ENCODE measurements around the gene IRX1.

Gene IRX1

DNA sequence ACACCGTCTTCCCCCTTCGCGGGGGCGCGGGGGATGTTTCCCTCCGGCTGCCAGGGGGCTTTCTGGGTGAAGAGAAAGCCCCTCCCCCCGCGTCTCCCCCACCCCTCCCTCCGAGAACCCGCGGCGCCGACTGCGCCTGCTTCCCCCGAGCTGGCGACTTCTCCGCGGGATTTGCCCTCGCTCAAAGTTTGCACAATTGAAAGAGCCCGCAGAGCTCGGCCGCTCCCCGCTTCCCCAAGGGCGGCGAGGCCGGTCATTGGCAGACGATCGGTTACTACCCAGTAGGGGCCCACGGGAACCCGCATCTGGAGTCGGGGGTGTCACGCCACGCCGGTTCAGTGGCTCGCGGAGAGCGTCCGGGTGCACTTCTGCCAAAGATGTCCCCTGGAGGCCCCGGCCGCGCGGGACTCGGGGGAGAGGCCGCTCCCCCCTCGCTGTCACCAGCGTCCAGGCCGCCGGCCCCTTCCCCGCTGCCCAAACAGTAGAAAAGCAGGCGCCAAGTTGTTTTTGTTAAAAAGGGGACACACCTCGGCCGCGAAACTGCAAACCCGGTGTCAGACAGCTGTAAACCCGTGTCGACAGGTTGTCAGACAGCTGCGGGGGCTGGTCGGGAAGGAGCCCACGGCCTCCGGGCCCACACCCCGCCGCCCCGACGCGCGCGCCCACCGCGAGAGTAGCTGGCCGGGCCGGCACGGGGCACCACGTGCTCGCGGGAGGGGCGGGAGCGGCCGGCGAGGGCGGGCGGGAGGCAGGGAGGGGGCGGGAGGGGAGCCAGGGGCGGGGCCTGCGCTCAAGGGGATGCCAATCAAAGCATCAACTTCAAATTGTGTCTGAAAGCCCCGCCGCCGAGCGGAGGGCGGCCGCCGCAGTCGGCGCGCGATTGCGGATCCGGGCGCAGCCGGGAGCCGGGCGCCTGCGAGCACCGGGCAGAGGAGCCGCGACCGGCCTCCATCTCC, at the start of gene IRX1:
Gene IRX1, plus strand, starts transcription at position 827 of the 956 bp plus-strand sequence. CDS start 274 bp downstream, outside the sequence.
- DNase-seq (ENCODE audit: low spot score): peak; percentile 98

DNA sequence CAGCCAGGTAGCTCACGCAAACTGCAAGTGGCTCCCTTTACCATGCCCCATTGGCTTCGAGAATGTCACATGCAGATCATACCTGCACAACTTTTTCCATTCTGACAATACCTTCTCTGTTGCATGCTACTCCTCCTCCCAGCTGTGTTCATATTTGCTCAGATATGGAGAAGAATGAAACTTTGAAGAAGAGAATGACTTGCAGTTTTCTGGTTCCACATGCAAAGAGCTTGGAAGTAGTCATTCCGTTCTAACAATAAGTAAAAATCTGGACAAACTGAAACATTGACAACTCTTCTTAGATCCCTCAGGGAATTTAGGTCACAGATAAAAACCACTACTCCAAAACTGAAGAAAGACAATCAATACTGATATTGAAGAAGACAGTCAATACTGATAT, 49.6 kb upstream of the IRX1 start:
- DNase-seq (ENCODE audit: low spot score): no peak

DNA sequence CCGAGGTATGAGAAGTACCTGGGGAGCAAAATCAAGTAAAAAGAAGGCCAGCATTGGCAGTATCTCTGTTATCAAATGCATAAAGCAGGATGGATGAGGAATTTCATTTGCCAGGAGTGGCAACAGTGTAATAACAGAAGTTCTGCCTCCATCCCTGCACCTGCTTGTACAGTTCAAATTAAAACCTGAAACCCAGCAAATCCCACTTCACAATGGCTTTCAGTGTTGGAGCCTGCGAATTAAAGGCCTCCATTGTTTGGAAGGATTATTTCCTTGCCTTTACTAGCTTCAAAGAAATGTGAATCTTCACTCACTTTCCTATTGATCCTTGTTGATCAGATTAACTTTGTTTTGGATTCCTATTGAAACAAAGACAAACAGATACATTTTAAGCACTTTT, 31.5 kb upstream of the IRX1 start:
- no peak for DNase-seq (ENCODE audit: low spot score)

GRCh38 chr5:3564827-3565518, 30.7 kb upstream of the IRX1 start:
- no peak for DNase-seq (ENCODE audit: low spot score)

DNA sequence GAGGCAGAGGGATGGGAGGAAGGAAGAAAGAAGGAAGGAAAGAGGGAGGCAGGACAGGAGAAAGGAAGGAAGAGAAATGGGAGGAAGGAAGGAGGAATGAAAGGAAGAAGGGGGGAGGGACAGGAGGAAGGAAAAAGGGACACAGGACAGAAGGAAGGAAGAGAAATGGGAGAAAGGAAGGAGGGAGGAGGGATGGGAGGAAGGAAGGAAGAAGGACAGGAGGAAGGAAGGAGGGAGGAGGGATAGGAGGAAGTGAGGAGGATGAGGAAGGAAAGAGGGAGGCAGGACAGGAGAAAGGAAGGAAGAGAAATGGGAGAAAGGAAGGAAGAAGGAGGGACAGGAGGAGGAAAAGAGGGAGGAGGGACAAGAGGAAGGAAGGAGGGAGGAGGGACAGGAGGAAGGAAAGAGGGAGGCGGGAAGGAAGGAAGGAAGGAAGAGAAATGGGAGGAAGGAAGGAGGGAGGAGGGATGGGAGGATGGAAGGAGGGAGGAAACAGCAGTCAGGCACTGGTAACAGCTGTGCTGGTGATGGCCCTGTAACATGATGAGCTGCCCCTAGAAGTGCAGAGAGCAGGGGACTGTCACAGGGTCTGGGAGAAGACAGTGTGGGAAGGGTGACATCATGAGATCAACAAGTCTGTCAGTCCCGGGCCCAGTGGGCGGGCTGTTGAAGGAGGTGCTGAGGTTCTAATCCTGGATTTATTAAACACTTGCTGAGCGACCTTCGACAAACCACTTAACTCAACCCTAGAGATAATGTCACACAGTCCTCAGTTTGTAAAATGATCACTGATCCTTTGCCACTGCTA, 10.7 kb upstream of the IRX1 start:
- DNase-seq (ENCODE audit: low spot score): no peak

- DNase-seq (ENCODE audit: low spot score): no peak
Observed at GRCh38 chr5:3590161-3590966, 5.3 kb upstream of the IRX1 start.

DNA sequence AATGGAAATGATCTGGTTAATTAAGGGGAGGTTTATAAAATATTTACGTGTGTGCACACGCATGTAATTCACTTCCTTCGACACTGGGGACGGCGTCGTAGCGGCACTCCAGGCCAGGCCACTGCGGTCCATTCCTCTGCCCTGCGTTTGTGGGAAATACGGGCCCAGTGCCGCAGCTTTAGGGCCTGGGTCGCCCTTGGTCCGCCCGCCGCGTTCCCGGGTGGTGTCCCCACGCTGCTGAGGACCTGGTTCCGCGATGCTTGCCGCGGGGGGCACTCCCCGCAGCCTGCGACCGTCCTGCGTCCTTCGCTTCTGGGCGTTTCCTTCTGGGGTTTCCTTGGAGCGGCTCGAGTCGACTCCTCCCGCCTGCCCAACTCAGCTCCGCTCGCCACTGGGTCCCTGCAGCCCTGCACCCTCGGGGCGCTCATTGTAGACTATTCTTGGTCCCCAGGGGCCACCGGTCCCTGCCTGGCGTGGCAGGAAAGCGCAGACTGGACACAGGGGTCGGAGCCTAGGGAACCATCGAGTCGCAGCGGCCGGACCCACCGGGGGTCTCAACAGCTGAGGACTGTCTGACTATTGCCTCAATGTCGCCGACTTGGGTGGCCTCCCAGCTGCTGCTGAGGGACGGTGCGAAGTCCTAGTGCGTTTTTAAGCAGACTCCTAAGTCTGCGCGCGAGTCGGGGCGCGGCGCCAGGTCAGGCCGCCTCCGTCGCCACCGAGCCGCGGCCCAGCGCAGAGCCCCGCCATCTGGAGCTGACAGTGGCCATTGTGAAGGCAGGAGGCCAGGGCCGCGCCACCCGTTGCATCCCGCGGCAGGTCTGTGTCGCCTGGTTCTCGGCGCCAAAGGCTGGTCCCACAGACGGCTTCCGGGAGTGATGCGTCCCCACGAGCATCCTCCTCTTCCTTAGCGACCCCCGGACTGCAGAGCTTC, 4.4 kb upstream of the IRX1 start:
- peak; percentile 61 for DNase-seq (ENCODE audit: low spot score)

DNA sequence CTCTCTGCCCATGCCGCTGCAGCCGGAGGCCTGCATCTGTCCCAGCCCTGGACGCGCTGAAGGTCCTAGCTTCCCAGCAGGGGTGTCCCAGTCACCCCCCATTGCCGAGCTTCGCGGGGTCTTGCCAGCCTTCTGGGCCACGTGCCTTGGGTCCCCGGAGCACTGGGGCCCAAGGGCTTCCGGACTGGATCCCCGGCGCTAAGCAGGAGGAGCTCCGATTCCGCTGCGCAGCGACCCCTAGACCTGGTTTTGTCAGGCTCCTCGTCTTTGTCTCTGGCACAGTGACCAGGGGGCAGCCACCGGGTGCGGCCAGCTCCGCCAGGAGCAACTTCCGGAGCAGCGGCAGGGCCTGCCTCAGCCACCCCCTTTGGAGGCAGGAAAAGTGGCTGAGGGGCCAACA, 3.3 kb upstream of the IRX1 start:
- no peak for DNase-seq (ENCODE audit: low spot score)

DNA sequence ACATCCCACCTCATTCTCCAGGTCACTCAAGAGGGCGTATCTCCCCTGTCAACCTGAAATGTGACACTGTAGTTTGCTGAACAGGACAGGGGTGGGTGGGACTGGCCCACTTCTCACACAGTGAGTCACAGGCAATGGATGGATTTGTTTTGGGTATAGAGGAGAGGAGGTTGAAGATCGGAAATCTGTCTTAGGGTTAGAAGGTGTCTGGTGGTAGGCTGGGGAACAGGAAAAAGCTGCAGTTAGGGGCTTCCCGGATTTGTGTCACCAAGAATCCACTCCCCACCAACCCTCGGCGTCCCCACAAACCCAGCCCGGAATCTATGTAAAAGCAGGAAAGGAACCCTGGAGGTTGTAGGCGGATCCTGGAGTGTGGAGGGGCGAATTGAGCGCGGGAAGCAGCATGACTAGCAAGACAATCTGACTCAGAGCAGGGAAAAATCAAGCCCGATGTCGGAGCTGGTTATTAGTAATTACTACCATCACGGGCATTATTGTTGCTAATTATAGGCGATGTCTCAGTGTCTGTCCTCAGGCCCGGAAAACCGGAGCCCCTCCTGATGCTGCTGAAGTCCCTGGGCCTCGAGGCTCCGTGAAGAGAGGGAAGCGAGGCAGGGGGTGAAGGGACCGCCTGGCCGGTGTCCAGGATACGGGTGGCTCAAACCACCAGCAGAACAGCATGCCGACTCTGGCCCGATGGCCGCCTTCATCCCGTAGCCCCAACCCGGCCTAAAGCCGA, 1.7 kb upstream of the IRX1 start:
- peak; percentile 55 for DNase-seq (ENCODE audit: low spot score)

DNA sequence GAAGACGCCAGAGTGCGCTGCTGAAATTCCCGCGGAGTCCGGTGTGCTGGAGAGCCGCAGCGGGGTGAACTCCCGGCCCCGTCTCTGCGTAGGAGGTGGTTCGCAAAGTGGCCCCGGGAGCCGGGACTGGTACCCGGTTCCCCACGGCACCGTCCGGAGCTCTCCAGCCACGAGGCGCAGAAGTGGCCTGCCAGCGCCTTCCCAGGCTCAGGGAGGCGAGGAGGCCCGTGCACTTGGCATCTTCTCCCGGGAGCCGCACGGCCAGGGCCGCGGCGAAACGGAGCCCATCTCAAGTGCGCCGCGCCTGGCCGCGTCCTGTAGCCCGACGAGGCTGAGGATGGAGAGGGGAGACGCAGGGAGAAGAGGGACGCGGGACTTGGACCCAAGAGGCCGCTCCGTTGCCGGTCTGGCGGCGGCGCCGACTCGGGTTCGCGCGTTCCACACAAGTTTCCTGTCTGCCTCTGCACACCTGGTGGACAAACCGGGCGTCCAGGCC, 1.1 kb upstream of the IRX1 start:
- DNase-seq (ENCODE audit: low spot score): peak; percentile 80

DNA sequence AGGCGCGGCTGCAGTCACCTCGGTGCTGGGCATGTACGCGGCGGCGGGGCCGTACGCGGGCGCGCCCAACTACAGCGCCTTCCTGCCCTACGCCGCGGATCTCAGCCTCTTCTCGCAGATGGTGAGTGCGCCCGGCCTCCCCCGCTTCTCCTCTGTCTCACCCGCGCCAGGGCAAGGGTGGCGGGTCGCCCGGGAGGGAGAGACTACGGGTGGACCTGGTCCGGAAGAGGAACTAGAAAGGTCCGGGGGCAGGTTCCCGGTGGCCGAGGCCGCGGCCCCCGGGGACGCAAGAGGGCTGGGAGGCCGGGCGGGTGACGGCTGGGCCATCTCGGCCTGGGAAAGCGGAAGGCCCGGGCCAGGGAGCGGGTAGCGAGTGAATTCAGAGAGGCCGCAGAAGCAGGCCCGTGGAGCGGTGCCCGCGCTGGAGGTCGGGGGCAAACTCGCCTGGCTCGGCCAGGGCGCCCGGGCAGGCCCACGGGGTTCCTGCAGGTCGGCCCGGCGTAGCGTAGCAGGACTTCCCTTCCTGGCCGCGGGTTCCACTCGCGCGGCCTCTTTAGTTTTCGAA, 711 bp downstream of the IRX1 start:
- DNase-seq (ENCODE audit: low spot score): peak; percentile 70

- DNase-seq (ENCODE audit: low spot score): no peak
Observed at GRCh38 chr5:3596857-3597166, 1.2 kb downstream of the IRX1 start.

DNA sequence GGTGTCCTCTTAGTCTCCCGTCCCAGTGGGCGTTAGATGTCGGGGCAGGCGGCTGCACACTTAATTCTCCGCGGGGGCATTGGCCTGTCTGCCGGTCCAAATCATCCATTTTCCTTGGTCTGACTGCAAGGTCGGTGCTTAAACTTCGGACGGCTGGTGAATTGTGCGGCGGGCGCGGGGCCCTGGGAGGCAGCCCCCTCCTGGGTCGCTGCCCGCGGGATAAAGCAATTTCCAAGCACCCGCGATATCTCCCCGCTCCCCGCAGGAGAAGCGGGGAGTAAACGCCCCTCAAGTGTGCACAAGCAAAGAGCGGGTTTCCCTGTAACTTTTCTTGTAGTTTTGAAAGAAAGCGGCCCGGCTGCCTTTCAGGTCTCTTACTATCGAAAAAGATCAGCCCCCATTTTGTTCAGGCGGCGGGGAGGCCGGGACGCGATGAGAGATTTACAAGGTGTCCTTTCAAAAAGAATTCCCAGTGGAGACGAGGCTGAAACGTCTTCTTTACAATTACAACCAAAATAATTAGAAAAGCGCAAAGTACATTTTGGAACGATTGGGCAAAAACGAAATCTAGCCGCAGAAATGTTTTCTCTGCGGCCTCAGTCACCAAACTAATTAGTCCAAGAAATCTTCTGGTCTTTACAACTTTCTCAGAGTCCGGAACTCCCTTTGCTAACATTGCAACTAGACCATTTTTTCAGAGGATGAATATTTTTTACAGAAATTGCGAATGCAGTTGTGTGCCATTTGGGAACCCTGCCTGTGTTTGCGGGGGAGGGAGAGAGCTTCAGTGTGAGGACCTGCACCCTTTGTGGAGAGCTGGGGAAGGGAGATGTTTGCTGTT, 1.8 kb downstream of the IRX1 start:
- peak; percentile 43 for DNase-seq (ENCODE audit: low spot score)

GRCh38 chr5:3598207-3598606, 2.6 kb downstream of the IRX1 start:
- peak; percentile 52 for DNase-seq (ENCODE audit: low spot score)

- peak; percentile 46 for DNase-seq (ENCODE audit: low spot score)
Observed at GRCh38 chr5:3598769-3599211, 3.2 kb downstream of the IRX1 start.

DNA sequence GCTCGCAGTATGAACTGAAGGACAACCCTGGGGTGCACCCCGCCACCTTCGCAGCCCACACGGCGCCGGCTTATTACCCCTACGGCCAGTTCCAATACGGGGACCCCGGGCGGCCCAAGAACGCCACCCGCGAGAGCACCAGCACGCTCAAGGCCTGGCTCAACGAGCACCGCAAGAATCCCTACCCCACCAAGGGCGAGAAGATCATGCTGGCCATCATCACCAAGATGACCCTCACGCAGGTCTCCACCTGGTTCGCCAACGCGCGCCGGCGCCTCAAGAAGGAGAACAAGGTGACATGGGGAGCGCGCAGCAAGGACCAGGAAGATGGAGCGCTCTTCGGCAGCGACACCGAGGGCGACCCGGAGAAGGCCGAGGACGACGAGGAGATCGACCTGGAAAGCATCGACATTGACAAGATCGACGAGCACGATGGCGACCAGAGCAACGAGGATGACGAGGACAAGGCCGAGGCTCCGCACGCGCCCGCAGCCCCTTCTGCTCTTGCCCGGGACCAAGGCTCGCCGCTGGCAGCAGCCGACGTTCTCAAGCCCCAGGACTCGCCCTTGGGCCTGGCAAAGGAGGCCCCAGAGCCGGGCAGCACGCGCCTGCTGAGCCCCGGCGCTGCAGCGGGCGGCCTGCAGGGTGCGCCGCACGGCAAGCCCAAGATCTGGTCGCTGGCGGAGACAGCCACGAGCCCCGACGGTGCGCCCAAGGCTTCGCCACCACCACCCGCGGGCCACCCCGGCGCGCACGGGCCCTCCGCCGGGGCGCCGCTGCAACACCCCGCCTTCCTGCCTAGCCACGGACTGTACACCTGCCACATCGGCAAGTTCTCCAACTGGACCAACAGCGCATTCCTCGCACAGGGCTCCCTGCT, 3.8 kb downstream of the IRX1 start:
- no peak for DNase-seq (ENCODE audit: low spot score)

Data from GM03348 (cell line).